HEK293T (cell line): ENCODE results near the gene YBX1.

ENCODE experiments used
- CTCF ChIA-PET: fragments of 350-600 bp; formaldehyde crosslinking; extraction: SDS; loops from one replicate; lab custom pipeline; 2021; ENCODE audit warnings: antibody characterized with exemption, inconsistent platforms; lab: Yijun Ruan, JAX
- POLR2A ChIA-PET: fragments of 350-600 bp; formaldehyde crosslinking; extraction: SDS; loops from one replicate; lab custom pipeline; 2020; ENCODE audit warnings: antibody characterized with exemption, inconsistent platforms; lab: Yijun Ruan, JAX
- DNase-seq: peaks from one replicate; pipeline ENCODE4 v3.0.0; 2012; ENCODE audit warnings: mixed read lengths; ENCODE audit errors: extremely low spot score
- ARNT ChIP-seq: fragments of 450-650 bp; IDR thresholded peaks from 2 replicates; pipeline ENCODE4 v1.6.1; 2017; ENCODE audit warnings: mild to moderate bottlenecking
- BHLHE40 ChIP-seq: fragments of 450-650 bp; IDR thresholded peaks from 2 replicates; pipeline ENCODE4 v1.6.1; 2016; ENCODE audit warnings: mild to moderate bottlenecking, moderate library complexity, borderline replicate concordance
- CTBP1 ChIP-seq: fragments of 450-650 bp; IDR thresholded peaks from 2 replicates; pipeline ENCODE4 v1.6.1; 2016; ENCODE audit warnings: borderline replicate concordance
- ELF4 ChIP-seq: fragments of 450-650 bp; IDR thresholded peaks from 2 replicates; pipeline ENCODE4 v1.6.1; 2017; ENCODE audit warnings: antibody characterized with exemption
- FOXA1 ChIP-seq: fragments of 450-650 bp; IDR thresholded peaks from 2 replicates; pipeline ENCODE4 v1.6.1; 2016; ENCODE audit warnings: mild to moderate bottlenecking
- FOXK2 ChIP-seq: fragments of 450-650 bp; IDR thresholded peaks from 2 replicates; pipeline ENCODE4 v1.6.1; 2016; ENCODE audit warnings: mild to moderate bottlenecking
- FOXM1 ChIP-seq: fragments of 450-650 bp; IDR thresholded peaks from 2 replicates; pipeline ENCODE4 v1.6.1; 2017; ENCODE audit warnings: mild to moderate bottlenecking, borderline replicate concordance
- HDGF ChIP-seq: fragments of 450-650 bp; IDR thresholded peaks from 2 replicates; pipeline ENCODE4 v1.6.1; 2017; ENCODE audit warnings: antibody characterized with exemption, borderline replicate concordance
- L3MBTL2 ChIP-seq: fragments of 450-650 bp; conservative IDR thresholded peaks from 2 replicates; pipeline ENCODE4 v1.6.1; 2016; ENCODE audit warnings: mild to moderate bottlenecking
- LEF1 ChIP-seq: fragments of 450-650 bp; IDR thresholded peaks from 2 replicates; pipeline ENCODE4 v1.6.1; 2017; ENCODE audit warnings: mild to moderate bottlenecking, borderline replicate concordance
- NFRKB ChIP-seq: fragments of 450-650 bp; IDR thresholded peaks from 2 replicates; pipeline ENCODE4 v1.6.1; 2016; ENCODE audit warnings: mild to moderate bottlenecking, moderate library complexity
- PKNOX1 ChIP-seq: fragments of 450-650 bp; IDR thresholded peaks from 2 replicates; pipeline ENCODE4 v1.6.1; 2016
- SP1 ChIP-seq: fragments of 450-650 bp; IDR thresholded peaks from 2 replicates; pipeline ENCODE4 v1.6.1; 2017
- SUZ12 ChIP-seq: fragments of 450-650 bp; IDR thresholded peaks from 2 replicates; pipeline ENCODE4 v1.6.1; 2016; ENCODE audit warnings: mild to moderate bottlenecking
- TARDBP ChIP-seq: fragments of 450-650 bp; IDR thresholded peaks from 2 replicates; pipeline ENCODE4 v1.6.1; 2016
- ZNF384 ChIP-seq: fragments of 450-650 bp; IDR thresholded peaks from 2 replicates; pipeline ENCODE4 v1.6.1; 2016

YBX1 gene

DNA sequence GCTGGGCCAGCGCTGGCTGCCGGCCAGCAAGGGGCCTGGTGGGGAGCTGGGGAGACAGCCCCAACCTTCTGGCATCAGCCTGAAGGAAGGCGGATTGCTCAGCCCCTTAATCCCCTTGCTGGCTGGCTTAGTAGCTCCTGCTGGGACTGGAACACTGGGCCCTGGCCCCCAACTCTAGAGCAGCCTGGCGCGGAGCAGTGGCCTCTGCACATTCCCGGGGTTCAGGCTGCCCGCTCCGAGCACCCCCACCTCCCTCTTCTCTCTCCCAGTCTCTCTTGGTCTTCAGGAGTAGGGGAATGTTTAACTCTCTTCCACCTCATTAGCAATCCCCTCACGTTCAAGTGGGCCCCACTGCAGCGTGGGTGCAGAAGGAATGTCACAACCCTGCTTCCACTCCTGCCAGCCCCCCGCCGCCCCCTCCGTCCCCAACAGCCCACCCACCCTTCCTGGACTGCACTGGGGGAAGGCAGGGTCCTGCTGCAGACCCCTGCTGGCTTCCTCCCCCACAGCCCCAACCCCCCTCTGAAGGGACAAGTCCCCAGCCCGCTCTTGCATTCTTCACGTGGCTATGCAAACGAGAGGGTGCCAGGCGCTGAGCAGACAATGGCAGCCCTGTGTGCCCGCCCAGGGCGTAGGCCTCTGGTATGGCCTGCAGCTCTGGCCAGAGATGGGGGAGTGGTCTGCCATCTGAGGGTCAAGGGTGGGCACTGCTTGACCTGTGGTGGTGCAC is 58.8 kb downstream of the YBX1 start:
- DNase-seq, result no peak
- ChIA-PET POLR2A (interaction anchor here (1.7 kb wide), 1 partner anchor 26 kb away, joined by 7 read pairs; the partner anchor contains the start of genes C1orf50 and P3H1), CTCF (interaction anchor here (0.6 to 1.0 kb wide), 3 partner anchors 10 to 120 kb away, joined by 3 to 5 read pairs (median 3); no protein-coding TSS in a partner anchor)
- TF ChIP-seq SP1, result no peak
- no peak for TF ChIP-seq SUZ12
- no peak for TF ChIP-seq L3MBTL2
- TF ChIP-seq LEF1, result no peak
- no peak for TF ChIP-seq FOXM1
- TF ChIP-seq TARDBP, result no peak
- TF ChIP-seq FOXA1, result no peak
- TF ChIP-seq HDGF, result no peak
- no peak for TF ChIP-seq CTBP1
- no peak for TF ChIP-seq ELF4
- no peak for TF ChIP-seq ARNT
- TF ChIP-seq PKNOX1, result no peak
- TF ChIP-seq ZNF384, result no peak
- TF ChIP-seq BHLHE40, result no peak
- no peak for TF ChIP-seq NFRKB
- TF ChIP-seq FOXK2, result no peak

GRCh38 chr1:42741706-42742105 is 59.5 kb downstream of the YBX1 start:
- CTCF ChIA-PET, result interaction anchor here (0.6 to 1.0 kb wide), 2 partner anchors 11 to 121 kb away, joined by 3 to 5 read pairs; no protein-coding TSS in a partner anchor
- TF ChIP-seq SUZ12 (no peak), BHLHE40 (no peak), CTBP1 (no peak), FOXM1 (no peak), PKNOX1 (no peak), ELF4 (no peak), FOXK2 (no peak), TARDBP (no peak), ZNF384 (no peak), LEF1 (no peak), SP1 (no peak), NFRKB (no peak), ARNT (no peak), FOXA1 (no peak), HDGF (no peak), L3MBTL2 (no peak)
- POLR2A ChIA-PET, result no interaction called here
- DNase-seq, result no peak

DNA sequence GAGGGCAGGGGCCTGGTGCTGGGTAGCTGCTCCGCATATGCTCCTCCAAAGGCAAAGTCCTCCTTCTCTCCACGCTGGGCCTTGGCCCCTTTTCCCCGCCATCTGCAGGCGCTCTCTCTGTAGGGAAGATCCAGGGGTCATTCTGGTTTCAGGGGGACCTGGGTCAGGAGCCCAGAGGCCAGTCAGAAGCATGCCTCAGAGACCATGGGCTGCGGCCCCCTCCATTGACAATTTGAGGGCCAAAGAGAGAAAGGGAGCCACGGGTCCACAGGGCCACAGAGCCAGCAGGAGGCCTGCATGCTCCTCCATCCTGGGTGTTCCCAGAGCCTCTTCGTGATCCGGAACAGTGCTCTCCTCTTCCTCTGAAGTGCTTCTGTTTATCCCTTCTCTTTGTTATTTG is 59.9 kb downstream of the YBX1 start:
- TF ChIP-seq ZNF384 (no peak), FOXA1 (no peak), FOXK2 (no peak), HDGF (no peak), ARNT (no peak), TARDBP (no peak), FOXM1 (no peak), PKNOX1 (no peak), SP1 (no peak), ELF4 (no peak), CTBP1 (no peak), L3MBTL2 (no peak)
- ChIA-PET POLR2A (no interaction called here), CTCF (interaction anchor here (1.0 kb wide), 1 partner anchor 11 kb away, joined by 3 read pairs; no protein-coding TSS in a partner anchor)
- no peak for DNase-seq

- no peak for TF ChIP-seq TARDBP
- TF ChIP-seq PKNOX1, result no peak
- TF ChIP-seq L3MBTL2, result no peak
- no peak for TF ChIP-seq LEF1
- TF ChIP-seq SUZ12, result no peak
- no peak for TF ChIP-seq NFRKB
- TF ChIP-seq CTBP1, result no peak
- no peak for TF ChIP-seq HDGF
- no peak for TF ChIP-seq FOXK2
- no peak for TF ChIP-seq SP1
- no peak for TF ChIP-seq BHLHE40
- TF ChIP-seq FOXA1, result no peak
- TF ChIP-seq FOXM1, result no peak
- TF ChIP-seq ARNT, result no peak
- TF ChIP-seq ZNF384, result no peak
- no peak for TF ChIP-seq ELF4
- ChIA-PET POLR2A (interaction anchor here (1.2 kb wide), 1 partner anchor 24 kb away, joined by 3 read pairs; the partner anchor contains the start of genes C1orf50 and P3H1), CTCF (interaction anchor here (0.6 kb wide), 1 partner anchor 226 kb away, joined by 4 read pairs; no protein-coding TSS in a partner anchor)
- DNase-seq, result no peak
These were observed 60.5 kb downstream of the YBX1 start for GRCh38 chr1:42742617-42743316.
